A673 (cell line): ENCODE measurements around the gene FBLN2. TPM values are rescaled to one million over a fixed set of nuclear protein-coding genes. Genes with fewer than 3 reads are reported as not detected.
"Not testable (repeated sequence)": the region's sequence is repeated elsewhere in the genome, so short reads cannot be mapped to it uniquely, and the experiment has no call there.

Experiments used
- Bru-seq: library from RNA; stranded (reverse); fragments of 400-500 nt; gene quantifications from one replicate; lab custom pipeline; 2021; lab: Mats Ljungman, UMichigan
- BruChase-seq, 2 experiments: library from RNA; stranded (reverse); fragments of 400-500 nt; gene quantifications; one replicate each; lab custom pipeline; 2021; lab: Mats Ljungman, UMichigan
- BruUV-seq: library from RNA; stranded (reverse); fragments of 400-500 nt; replicated peaks from 2 replicates; lab custom pipeline; 2021; lab: Mats Ljungman, UMichigan
- CTCF ChIA-PET: fragments of 300-600 bp; sonication (Branson Sonifier 250); formaldehyde crosslinking; loops from one replicate; lab custom pipeline; 2022; ENCODE audit warnings: antibody characterized with exemption; lab: Charles Lee
- POLR2A ChIA-PET: fragments of 300-600 bp; sonication (Branson Sonifier 250); formaldehyde crosslinking; loops from one replicate; lab custom pipeline; 2022; ENCODE audit warnings: antibody characterized with exemption; ENCODE audit not compliant: low non-redundant PET; lab: Charles Lee
- DNase-seq: peaks from one replicate; pipeline ENCODE4 v3.0.0-alpha.2; 2015; ENCODE audit warnings: low spot score
- H3K27ac ChIP-seq: fragments of 200-600 bp; sonication (generic); 2 replicates; pipeline ENCODE4 v1.5.1; 2016; ENCODE audit warnings: mixed run types, low read depth, mild to moderate bottlenecking, mixed read lengths, antibody characterized with exemption, low read length; ENCODE audit not compliant: poor library complexity, severe bottlenecking
- H3K27me3 ChIP-seq: fragments of 200-600 bp; sonication (generic); replicated peaks from 2 replicates; pipeline ENCODE4 v1.6.1; 2017; ENCODE audit warnings: mixed run types, low read depth, mild to moderate bottlenecking, mixed read lengths, antibody characterized with exemption, low read length; ENCODE audit not compliant: insufficient read depth, poor library complexity
- H3K36me3 ChIP-seq: fragments of 200-600 bp; sonication (generic); 2 replicates; pipeline ENCODE4 v1.6.1; 2016; ENCODE audit warnings: mixed run types, mild to moderate bottlenecking, mixed read lengths, antibody characterized with exemption, low read length; ENCODE audit not compliant: insufficient read depth, poor library complexity, severe bottlenecking
- H3K4me1 ChIP-seq: fragments of 200-600 bp; sonication (generic); 2 replicates; pipeline ENCODE4 v1.6.1; 2017; ENCODE audit warnings: mixed run types, mild to moderate bottlenecking, mixed read lengths, antibody characterized with exemption, low read length; ENCODE audit not compliant: insufficient read depth, poor library complexity, severe bottlenecking
- H3K4me3 ChIP-seq: fragments of 200-600 bp; sonication (generic); 2 replicates; pipeline ENCODE4 v1.5.1; 2016; ENCODE audit warnings: low read depth, mixed run types, mild to moderate bottlenecking, mixed read lengths, low read length; ENCODE audit not compliant: poor library complexity, severe bottlenecking
- H3K9me3 ChIP-seq: fragments of 200-600 bp; sonication (generic); 2 replicates; pipeline ENCODE4 v1.6.1; 2016; ENCODE audit warnings: mixed run types, low read depth, mild to moderate bottlenecking, mixed read lengths, antibody characterized with exemption, low read length; ENCODE audit not compliant: poor library complexity, severe bottlenecking
- EZH2 ChIP-seq: fragments of 200-600 bp; sonication (generic); IDR thresholded peaks from 2 replicates; pipeline ENCODE4 v1.6.1; 2017; ENCODE audit warnings: borderline replicate concordance, low read depth, mild to moderate bottlenecking, mixed read lengths, antibody characterized with exemption, low read length; ENCODE audit not compliant: poor library complexity, severe bottlenecking
- intact Hi-C: fragments of 100-400 bp; cut with micrococcal nuclease; formaldehyde crosslinking; loops from one replicate; pipeline ENCODE4 v1.10.0; 2022; ENCODE audit not compliant: unreplicated experiment
- long read RNA-seq: library from polyadenylated mRNA; stranded (forward); transcript quantifications from one replicate; pipeline ENCODE4 v2.0.0, GENCODE V29; 2022
- total RNA-seq: library from RNA; stranded (reverse); gene quantifications from 2 replicates; pipeline ENCODE4 v1.2.3, GENCODE V29; 2021
- TF ChIP-seq, protein P1 (sequence below): fragments of 300-800, 200-600 bp; sonication (generic); conservative IDR thresholded peaks from 2 replicates; pipeline ENCODE4 v1.5.1; 2017; ENCODE audit warnings: low read depth, mild to moderate bottlenecking, antibody characterized with exemption, low read length, moderate library complexity, mixed read lengths

Gene FBLN2
- total RNA-seq, result 0.71 and 1.3 TPM in 2 replicates
- Bru-seq, nascent RNA, result percentile 13 among the genes with signal in this experiment
- percentile 14 among the genes with signal in this experiment for BruChase-seq, experiment 1, labeled RNA remaining after a 2-hour chase
- BruChase-seq, experiment 2, labeled RNA remaining after a 6-hour chase, result percentile 13 among the genes with signal in this experiment
- long read RNA-seq, full-length matches to known transcripts, result 2 of 3 reads
- long read RNA-seq, partial matches to known transcripts, result 0 of 3 reads
- long read RNA-seq, other reads (novel, unspliced or antisense), result 1 of 3 reads

DNA sequence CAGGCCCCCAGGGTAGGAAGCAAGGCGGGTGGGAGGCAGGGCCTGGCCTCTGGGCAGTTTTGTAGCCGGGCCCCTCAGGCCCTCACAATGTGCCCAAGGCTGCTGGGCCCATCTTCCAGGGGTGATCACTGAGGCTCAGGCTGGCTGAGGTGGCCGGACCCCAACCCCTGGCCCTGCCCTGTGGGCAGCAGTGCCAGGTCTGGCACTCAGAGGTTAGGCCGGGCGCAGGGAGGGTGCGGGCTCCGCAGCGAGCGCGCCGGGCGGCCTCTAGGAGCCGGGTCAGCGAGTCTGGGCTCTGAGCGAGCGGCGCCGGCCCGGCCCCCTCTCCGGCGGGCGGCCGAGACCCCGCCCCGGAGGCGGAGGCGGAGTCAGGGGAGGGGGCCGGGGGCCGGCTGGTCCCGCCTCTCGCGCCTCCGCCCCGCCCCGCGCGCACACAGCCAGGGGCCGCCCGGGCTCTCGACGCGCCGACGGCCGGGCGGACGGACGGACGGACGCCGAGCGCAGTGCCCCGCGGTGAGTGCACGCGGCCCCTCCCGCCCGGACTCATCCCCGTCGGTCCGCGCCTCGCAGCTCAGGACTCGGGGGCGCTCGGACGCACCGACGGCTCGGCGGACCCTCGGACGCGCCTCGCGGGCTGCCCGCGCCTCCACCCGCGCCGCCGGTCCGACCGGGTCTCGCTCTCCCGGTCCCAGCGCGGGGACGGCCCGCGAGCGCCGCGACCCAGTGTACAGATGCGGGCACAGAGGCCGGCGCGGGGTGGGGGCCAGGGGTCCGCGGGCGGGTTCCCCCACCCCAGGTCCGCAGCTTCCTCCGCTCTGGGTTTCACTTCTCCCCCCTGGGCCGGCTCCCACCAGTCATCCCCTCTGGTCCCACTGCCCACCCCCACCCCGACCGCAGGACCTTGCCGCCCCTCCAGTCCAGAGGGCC lies at the start of gene FBLN2:
Gene FBLN2 (plus strand): TSS at position 430 of the 927 bp plus-strand sequence. CDS start 21,231 bp downstream, outside the sequence.
- POLR2A ChIA-PET, result no interaction called here
- Histone ChIP-seq H3K27me3 (no peaks in the 10 kb centered on the region), H3K4me3 (no peak within 1 kb of the TSS), H3K36me3 (no peaks in the 10 kb centered on the region), H3K27ac (no peak within 1 kb of the TSS), H3K9me3 (no peaks in the 10 kb centered on the region), H3K4me1 (no peaks in the 10 kb centered on the region)
- TF ChIP-seq, protein P1, sequence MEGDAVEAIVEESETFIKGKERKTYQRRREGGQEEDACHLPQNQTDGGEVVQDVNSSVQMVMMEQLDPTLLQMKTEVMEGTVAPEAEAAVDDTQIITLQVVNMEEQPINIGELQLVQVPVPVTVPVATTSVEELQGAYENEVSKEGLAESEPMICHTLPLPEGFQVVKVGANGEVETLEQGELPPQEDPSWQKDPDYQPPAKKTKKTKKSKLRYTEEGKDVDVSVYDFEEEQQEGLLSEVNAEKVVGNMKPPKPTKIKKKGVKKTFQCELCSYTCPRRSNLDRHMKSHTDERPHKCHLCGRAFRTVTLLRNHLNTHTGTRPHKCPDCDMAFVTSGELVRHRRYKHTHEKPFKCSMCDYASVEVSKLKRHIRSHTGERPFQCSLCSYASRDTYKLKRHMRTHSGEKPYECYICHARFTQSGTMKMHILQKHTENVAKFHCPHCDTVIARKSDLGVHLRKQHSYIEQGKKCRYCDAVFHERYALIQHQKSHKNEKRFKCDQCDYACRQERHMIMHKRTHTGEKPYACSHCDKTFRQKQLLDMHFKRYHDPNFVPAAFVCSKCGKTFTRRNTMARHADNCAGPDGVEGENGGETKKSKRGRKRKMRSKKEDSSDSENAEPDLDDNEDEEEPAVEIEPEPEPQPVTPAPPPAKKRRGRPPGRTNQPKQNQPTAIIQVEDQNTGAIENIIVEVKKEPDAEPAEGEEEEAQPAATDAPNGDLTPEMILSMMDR, result no peak
- TF ChIP-seq EZH2, result no peak
- BruUV-seq, result no TSS peak
- CTCF ChIA-PET, result no interaction called here
- intact Hi-C loops, result no loop called here
- DNase-seq, result peak; percentile 23

DNA sequence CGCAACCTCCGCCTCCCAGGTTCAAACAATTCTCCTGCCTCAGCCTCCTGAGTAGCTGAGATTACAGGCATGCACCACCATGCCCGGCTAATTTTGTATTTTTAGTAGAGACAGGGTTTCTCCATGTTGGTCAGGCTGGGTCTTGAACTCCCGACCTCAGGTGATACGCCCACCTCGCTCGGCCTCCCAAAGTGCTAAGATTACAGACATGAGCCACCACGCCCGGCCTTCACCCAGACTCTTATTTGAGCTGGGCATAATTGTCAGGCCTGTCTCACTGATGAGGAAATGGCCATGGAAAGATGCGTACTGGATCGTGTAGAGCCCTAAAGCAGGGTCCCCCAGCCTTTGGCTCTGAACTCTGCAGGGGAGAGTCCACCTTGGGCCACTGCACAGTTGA lies 49.7 kb upstream of the FBLN2 start:
- CTCF ChIA-PET, result interaction anchor here (1.5 to 5.6 kb wide), 2 partner anchors 148 to 158 kb away, joined by 3 to 99 read pairs; no protein-coding TSS in a partner anchor
- POLR2A ChIA-PET, H3K27ac ChIP-seq, H3K27me3 ChIP-seq, H3K9me3 ChIP-seq, BruUV-seq, H3K4me3 ChIP-seq, H3K36me3 ChIP-seq, H3K4me1 ChIP-seq, DNase-seq: not testable (repeated sequence)
- intact Hi-C loops, result loop anchor here (10.0 kb wide), 1 partner anchor 386 kb away; the partner anchor contains the start of gene WNT7A

DNA sequence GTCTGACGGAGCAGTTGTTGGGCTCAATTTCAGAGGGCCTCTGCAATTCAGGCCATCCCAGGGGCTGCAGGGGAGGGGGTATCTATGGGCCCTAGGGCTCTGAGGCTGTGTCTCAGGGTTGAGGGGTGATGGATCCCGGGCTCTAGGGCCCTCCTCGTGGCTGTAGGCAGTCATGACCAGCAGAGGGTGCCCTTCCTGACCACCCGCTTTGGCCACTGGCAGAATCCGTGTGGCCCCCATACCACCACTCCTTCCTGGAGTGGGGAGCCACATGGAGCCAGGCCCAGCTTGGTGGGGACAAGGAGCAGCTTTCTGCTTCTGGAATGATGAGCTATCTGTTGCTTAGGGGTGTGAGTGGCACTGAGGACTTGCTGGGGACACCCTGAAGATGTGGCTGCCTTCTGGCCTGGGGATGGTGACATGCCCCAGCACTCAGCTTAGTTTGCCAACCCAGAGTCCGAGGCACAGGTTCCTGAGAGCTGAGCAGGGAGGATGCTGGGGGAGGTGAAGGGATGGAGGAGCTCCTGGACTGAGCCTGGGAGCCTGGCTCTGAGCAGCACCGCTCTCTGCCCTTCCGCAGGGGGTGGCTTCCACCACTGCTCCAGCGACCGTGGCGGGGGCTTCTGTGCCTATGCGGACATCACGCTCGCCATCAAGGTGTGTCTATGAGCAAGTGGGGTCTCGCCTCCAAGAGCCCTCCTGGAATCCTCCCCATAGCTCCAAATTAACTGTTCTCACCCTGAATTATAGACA lies 48.6 kb upstream of the FBLN2 start:
- TF ChIP-seq, protein P1, result peak; percentile 51
- TF ChIP-seq EZH2, result no peak
- intact Hi-C loops, result no loop called here
- Histone ChIP-seq H3K27ac (no peak overlapping the region), H3K9me3 (no peaks in the 10 kb centered on the region), H3K4me3 (no peak overlapping the region), H3K36me3 (no peaks in the 10 kb centered on the region), H3K27me3 (no peaks in the 10 kb centered on the region), H3K4me1 (no peaks in the 10 kb centered on the region)
- ChIA-PET CTCF (interaction anchor here (1.4 to 1.5 kb wide), 2 partner anchors 148 to 157 kb away, joined by 3 to 4 read pairs; no protein-coding TSS in a partner anchor), POLR2A (interaction anchor here (0.6 kb wide), 1 partner anchor 148 kb away, joined by 3 read pairs; no protein-coding TSS in a partner anchor)
- no peak for DNase-seq
- no TSS peak for BruUV-seq
